ENCODE data around the gene ULK4. TPM values are rescaled to one million over a fixed set of nuclear protein-coding genes. Genes with fewer than 3 reads are reported as not detected.

The ULK4 gene
- polyA plus RNA-seq, 1 of the 3 experiments (the other 2 are of a cell fraction), result 6.2 TPM

DNA sequence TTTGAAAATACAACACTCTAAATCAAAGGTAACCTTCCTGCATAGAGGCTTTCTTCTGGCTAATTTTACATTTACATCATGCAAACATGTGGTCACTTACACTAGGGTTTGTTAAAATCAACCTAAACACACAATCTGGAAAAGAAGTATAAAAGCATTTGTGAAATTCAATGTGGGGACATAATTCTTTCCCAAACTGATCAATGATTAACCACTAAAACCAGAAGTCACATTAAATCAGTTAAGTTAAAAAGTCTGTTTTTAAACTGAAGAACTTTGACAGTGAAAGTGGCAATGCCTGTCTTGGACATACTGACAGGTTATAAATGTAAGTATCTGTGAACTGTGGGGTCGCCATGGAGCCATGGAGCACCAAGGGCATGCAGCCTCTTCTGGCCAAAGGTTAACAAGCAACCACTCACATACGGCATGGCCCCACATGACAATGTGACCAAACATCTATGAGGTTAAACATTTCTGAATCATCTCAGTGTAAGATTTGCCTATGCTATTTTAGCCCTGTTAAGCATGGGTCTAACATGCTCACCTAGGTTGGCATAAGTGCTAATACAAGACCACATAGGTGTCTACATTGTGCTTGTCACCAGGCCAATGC lies 484.4 kb downstream of the ULK4 start (continued):
- TF ChIP-seq, protein P1, sequence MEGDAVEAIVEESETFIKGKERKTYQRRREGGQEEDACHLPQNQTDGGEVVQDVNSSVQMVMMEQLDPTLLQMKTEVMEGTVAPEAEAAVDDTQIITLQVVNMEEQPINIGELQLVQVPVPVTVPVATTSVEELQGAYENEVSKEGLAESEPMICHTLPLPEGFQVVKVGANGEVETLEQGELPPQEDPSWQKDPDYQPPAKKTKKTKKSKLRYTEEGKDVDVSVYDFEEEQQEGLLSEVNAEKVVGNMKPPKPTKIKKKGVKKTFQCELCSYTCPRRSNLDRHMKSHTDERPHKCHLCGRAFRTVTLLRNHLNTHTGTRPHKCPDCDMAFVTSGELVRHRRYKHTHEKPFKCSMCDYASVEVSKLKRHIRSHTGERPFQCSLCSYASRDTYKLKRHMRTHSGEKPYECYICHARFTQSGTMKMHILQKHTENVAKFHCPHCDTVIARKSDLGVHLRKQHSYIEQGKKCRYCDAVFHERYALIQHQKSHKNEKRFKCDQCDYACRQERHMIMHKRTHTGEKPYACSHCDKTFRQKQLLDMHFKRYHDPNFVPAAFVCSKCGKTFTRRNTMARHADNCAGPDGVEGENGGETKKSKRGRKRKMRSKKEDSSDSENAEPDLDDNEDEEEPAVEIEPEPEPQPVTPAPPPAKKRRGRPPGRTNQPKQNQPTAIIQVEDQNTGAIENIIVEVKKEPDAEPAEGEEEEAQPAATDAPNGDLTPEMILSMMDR (IDR thresholded peaks at IDR 0.05), result no peak
- TF ChIP-seq RXRA (IDR thresholded peaks at IDR 0.05; ENCODE audit: borderline replicate concordance, low read depth) (no peak), CHD2 (IDR thresholded peaks at IDR 0.05; ENCODE audit: low read length, partially characterized antibody) (no peak), EP300 (IDR thresholded peaks at IDR 0.05; ENCODE audit: borderline replicate concordance in 1 of 2, low read depth in 1 of 2, low read length in 1 of 2) (no peak), ELF1 (IDR thresholded peaks at IDR 0.05) (no peak), RAD21 (IDR thresholded peaks at IDR 0.05; ENCODE audit: low read length) (no peak)
- TF ChIP-seq, protein P2, sequence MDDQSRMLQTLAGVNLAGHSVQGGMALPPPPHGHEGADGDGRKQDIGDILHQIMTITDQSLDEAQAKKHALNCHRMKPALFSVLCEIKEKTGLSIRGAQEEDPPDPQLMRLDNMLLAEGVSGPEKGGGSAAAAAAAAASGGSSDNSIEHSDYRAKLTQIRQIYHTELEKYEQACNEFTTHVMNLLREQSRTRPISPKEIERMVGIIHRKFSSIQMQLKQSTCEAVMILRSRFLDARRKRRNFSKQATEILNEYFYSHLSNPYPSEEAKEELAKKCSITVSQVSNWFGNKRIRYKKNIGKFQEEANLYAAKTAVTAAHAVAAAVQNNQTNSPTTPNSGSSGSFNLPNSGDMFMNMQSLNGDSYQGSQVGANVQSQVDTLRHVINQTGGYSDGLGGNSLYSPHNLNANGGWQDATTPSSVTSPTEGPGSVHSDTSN (IDR thresholded peaks at IDR 0.05), result no peak

DNA sequence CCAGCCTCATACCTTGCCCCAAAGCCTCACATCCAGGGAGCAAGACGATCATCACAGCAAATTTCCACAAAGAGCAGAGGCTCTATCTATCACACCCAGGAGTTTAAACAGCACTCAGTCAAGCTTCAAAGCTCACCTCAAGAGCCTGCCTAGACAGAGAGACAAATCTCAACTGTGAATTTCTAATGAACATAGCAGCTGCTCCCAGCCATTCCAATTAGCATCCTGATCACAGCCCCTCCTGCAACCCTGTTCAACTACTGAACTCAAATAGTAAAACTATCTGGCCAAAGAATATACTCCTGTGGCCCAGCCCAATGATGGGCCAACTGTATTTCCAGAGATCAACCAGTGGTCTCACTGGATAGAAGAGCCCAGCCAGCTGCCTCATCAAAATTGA lies 492.8 kb downstream of the ULK4 start:
- H3K27ac ChIP-seq (ENCODE audit: low read depth in 2 of 2, low read length in 1 of 2), result no peak overlapping the region
- peaks cover 0 to 4% of the 10 kb centered on the region in 2 experiments for H3K36me3 ChIP-seq (replicated peaks in 1 of 2; ENCODE audit: control insufficient read depth in 1 of 2, insufficient read depth in 2 of 2, low read length in 1 of 2)
- H3K9ac ChIP-seq, result no peak overlapping the region
- TF ChIP-seq, protein P3, sequence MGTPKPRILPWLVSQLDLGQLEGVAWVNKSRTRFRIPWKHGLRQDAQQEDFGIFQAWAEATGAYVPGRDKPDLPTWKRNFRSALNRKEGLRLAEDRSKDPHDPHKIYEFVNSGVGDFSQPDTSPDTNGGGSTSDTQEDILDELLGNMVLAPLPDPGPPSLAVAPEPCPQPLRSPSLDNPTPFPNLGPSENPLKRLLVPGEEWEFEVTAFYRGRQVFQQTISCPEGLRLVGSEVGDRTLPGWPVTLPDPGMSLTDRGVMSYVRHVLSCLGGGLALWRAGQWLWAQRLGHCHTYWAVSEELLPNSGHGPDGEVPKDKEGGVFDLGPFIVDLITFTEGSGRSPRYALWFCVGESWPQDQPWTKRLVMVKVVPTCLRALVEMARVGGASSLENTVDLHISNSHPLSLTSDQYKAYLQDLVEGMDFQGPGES (IDR thresholded peaks at IDR 0.05; ENCODE audit: low read depth, low read length), result no peak
- TF ChIP-seq JUND (IDR thresholded peaks at IDR 0.05) (no peak), ELF1 (IDR thresholded peaks at IDR 0.05) (no peak), RAD21 (IDR thresholded peaks at IDR 0.05; ENCODE audit: low read length) (no peak), GATA2 (CRISPR knock-in tag; IDR thresholded peaks at IDR 0.05) (no peak), NRF1 (IDR thresholded peaks at IDR 0.05; ENCODE audit: low read depth, low read length) (no peak), CHD2 (IDR thresholded peaks at IDR 0.05; ENCODE audit: low read length, partially characterized antibody) (no peak), RFX5 (IDR thresholded peaks at IDR 0.05; ENCODE audit: low read length) (no peak), FOXJ3 (CRISPR knock-in tag; IDR thresholded peaks at IDR 0.05) (no peak), TCF12 (IDR thresholded peaks at IDR 0.05) (no peak), POLR2AphosphoS5 (IDR thresholded peaks at IDR 0.05; ENCODE audit: low read depth, low read length) (no peak), FOSL2 (IDR thresholded peaks at IDR 0.05; ENCODE audit: borderline replicate concordance, low read depth) (no peak)
- TF ChIP-seq, protein P1 (IDR thresholded peaks at IDR 0.05), result no peak
- TF ChIP-seq, protein P2 (IDR thresholded peaks at IDR 0.05), result no peak
- no peak overlapping the region for H3K4me3 ChIP-seq (ENCODE audit: low read depth in 2 of 2, low read length in 1 of 2)
- WGBS (ENCODE audit: low lambda C conversion rate), result 58% methylated on average over 1 of the region's 1 CpG
- no peaks in the 10 kb centered on the region for H3F3A ChIP-seq (replicated peaks; ENCODE audit: insufficient read depth)
- no peak overlapping the region for H2AFZ ChIP-seq (ENCODE audit: low read depth)
- no peaks in the 10 kb centered on the region; the same call in 1 of the 2 replicates for H3K79me2 ChIP-seq (ENCODE audit: insufficient read depth)
- DNase-seq, result no peak
- H3K4me2 ChIP-seq, result no peak overlapping the region
- ChIA-PET CTCF (interaction anchor here (1.2 kb wide), 1 partner anchor 35 kb away, joined by 4 read pairs; no protein-coding TSS in a partner anchor), POLR2A (no interaction called here)
- H3K9me2 ChIP-seq, result no peaks in the 10 kb centered on the region
- peaks cover 0 to 4% of the 10 kb centered on the region in 2 experiments; a peak in 2 of 4 replicates for H3K4me1 ChIP-seq (ENCODE audit: control insufficient read depth in 1 of 2, insufficient read depth in 2 of 2, low read depth in 1 of 2, low read length in 1 of 2)
- H3K9me3 ChIP-seq, result peaks cover 3% of the 10 kb centered on the region; the same call in 1 of the 2 replicates
- no peaks in the 10 kb centered on the region for H3K27me3 ChIP-seq (ENCODE audit: insufficient read depth)
- H4K20me1 ChIP-seq (ENCODE audit: insufficient read depth), result no peaks in the 10 kb centered on the region
